GM12891 (cell line): Measurements from ENCODE around the gene ATP11A.

ENCODE experiments used
- POLR2A ChIP-seq: IDR thresholded peaks from 2 replicates; pipeline ENCODE4 v1.6.1; 2011; ENCODE audit warnings: low read depth, low read length, control low read depth
- POLR2AphosphoS5 ChIP-seq: IDR thresholded peaks from 2 replicates; pipeline ENCODE4 v1.6.1; 2011; ENCODE audit warnings: low read depth, low read length, control low read depth
- POU2F2 ChIP-seq: IDR thresholded peaks from 2 replicates; pipeline ENCODE4 v1.6.1; 2011; ENCODE audit warnings: low read depth, mild to moderate bottlenecking, control low read depth, low read length, moderate library complexity
- SPI1 ChIP-seq: IDR thresholded peaks from 2 replicates; pipeline ENCODE4 v1.6.1; 2011; ENCODE audit warnings: low read depth, low read length, control low read depth
- TAF1 ChIP-seq: IDR thresholded peaks from 2 replicates; pipeline ENCODE4 v1.6.1; 2011; ENCODE audit warnings: low read depth, low read length, control low read depth

- TF ChIP-seq POLR2A (no peak), POLR2AphosphoS5 (no peak), TAF1 (no peak), POU2F2 (no peak), SPI1 (no peak)
Measured at GRCh38 chr13:112692586-112692985, 2.7 kb downstream of the ATP11A start.
